ENCODE results near the gene GNAS-AS1. TPM values are rescaled to one million over a fixed set of nuclear protein-coding genes. Genes with fewer than 3 reads are reported as not detected.

Gene GNAS-AS1
- total and polyA plus RNA-seq, 2 of the 8 experiments (the other 6 are each of a cell fraction or from before 2014, with no cell fraction given), result 4.7 to 13.7 TPM

DNA sequence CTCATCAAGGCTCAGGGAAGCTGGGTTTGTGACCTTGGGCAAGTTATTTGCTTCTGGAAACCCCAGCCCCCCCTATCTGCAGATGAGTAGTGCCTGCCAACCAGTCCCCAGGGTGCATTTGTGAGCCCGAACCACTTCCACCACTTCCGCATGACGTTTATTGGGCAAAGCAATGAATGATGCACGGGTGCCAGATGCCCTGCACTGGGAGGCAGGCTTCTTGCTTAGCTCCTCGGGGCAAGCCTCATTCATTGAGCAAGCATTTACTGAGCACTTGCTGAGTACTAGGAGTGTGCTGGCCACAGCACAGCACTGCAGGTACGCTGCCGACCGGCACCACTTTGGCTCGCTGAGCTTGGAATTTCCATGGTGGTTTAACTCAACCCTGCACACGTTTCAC is 60.2 kb downstream of the GNAS-AS1 start (continued):
- TF ChIP-seq, protein P1, sequence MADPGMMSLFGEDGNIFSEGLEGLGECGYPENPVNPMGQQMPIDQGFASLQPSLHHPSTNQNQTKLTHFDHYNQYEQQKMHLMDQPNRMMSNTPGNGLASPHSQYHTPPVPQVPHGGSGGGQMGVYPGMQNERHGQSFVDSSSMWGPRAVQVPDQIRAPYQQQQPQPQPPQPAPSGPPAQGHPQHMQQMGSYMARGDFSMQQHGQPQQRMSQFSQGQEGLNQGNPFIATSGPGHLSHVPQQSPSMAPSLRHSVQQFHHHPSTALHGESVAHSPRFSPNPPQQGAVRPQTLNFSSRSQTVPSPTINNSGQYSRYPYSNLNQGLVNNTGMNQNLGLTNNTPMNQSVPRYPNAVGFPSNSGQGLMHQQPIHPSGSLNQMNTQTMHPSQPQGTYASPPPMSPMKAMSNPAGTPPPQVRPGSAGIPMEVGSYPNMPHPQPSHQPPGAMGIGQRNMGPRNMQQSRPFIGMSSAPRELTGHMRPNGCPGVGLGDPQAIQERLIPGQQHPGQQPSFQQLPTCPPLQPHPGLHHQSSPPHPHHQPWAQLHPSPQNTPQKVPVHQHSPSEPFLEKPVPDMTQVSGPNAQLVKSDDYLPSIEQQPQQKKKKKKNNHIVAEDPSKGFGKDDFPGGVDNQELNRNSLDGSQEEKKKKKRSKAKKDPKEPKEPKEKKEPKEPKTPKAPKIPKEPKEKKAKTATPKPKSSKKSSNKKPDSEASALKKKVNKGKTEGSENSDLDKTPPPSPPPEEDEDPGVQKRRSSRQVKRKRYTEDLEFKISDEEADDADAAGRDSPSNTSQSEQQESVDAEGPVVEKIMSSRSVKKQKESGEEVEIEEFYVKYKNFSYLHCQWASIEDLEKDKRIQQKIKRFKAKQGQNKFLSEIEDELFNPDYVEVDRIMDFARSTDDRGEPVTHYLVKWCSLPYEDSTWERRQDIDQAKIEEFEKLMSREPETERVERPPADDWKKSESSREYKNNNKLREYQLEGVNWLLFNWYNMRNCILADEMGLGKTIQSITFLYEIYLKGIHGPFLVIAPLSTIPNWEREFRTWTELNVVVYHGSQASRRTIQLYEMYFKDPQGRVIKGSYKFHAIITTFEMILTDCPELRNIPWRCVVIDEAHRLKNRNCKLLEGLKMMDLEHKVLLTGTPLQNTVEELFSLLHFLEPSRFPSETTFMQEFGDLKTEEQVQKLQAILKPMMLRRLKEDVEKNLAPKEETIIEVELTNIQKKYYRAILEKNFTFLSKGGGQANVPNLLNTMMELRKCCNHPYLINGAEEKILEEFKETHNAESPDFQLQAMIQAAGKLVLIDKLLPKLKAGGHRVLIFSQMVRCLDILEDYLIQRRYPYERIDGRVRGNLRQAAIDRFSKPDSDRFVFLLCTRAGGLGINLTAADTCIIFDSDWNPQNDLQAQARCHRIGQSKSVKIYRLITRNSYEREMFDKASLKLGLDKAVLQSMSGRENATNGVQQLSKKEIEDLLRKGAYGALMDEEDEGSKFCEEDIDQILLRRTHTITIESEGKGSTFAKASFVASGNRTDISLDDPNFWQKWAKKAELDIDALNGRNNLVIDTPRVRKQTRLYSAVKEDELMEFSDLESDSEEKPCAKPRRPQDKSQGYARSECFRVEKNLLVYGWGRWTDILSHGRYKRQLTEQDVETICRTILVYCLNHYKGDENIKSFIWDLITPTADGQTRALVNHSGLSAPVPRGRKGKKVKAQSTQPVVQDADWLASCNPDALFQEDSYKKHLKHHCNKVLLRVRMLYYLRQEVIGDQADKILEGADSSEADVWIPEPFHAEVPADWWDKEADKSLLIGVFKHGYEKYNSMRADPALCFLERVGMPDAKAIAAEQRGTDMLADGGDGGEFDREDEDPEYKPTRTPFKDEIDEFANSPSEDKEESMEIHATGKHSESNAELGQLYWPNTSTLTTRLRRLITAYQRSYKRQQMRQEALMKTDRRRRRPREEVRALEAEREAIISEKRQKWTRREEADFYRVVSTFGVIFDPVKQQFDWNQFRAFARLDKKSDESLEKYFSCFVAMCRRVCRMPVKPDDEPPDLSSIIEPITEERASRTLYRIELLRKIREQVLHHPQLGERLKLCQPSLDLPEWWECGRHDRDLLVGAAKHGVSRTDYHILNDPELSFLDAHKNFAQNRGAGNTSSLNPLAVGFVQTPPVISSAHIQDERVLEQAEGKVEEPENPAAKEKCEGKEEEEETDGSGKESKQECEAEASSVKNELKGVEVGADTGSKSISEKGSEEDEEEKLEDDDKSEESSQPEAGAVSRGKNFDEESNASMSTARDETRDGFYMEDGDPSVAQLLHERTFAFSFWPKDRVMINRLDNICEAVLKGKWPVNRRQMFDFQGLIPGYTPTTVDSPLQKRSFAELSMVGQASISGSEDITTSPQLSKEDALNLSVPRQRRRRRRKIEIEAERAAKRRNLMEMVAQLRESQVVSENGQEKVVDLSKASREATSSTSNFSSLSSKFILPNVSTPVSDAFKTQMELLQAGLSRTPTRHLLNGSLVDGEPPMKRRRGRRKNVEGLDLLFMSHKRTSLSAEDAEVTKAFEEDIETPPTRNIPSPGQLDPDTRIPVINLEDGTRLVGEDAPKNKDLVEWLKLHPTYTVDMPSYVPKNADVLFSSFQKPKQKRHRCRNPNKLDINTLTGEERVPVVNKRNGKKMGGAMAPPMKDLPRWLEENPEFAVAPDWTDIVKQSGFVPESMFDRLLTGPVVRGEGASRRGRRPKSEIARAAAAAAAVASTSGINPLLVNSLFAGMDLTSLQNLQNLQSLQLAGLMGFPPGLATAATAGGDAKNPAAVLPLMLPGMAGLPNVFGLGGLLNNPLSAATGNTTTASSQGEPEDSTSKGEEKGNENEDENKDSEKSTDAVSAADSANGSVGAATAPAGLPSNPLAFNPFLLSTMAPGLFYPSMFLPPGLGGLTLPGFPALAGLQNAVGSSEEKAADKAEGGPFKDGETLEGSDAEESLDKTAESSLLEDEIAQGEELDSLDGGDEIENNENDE (IDR thresholded peaks at IDR 0.05; ENCODE audit: insufficient replicate concordance, low read length), result no peak
- no peak for TF ChIP-seq NANOG (IDR thresholded peaks at IDR 0.05; ENCODE audit: insufficient read depth, low read depth, low read length, poor library complexity, severe bottlenecking)
- TF ChIP-seq TEAD4 (IDR thresholded peaks at IDR 0.05; ENCODE audit: low read depth, low read length), result no peak
- no peak for TF ChIP-seq TAF7 (optimal IDR thresholded peaks at IDR 0.05; ENCODE audit: borderline replicate concordance, low read depth, low read length)
- no peak for TF ChIP-seq SP1 (IDR thresholded peaks at IDR 0.05; ENCODE audit: low read depth, low read length)
- no peak for TF ChIP-seq POLR2AphosphoS5 (IDR thresholded peaks at IDR 0.05; ENCODE audit: low read depth, low read length)
- TF ChIP-seq, protein P2, sequence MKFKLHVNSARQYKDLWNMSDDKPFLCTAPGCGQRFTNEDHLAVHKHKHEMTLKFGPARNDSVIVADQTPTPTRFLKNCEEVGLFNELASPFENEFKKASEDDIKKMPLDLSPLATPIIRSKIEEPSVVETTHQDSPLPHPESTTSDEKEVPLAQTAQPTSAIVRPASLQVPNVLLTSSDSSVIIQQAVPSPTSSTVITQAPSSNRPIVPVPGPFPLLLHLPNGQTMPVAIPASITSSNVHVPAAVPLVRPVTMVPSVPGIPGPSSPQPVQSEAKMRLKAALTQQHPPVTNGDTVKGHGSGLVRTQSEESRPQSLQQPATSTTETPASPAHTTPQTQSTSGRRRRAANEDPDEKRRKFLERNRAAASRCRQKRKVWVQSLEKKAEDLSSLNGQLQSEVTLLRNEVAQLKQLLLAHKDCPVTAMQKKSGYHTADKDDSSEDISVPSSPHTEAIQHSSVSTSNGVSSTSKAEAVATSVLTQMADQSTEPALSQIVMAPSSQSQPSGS (IDR thresholded peaks at IDR 0.05; ENCODE audit: low read length), result no peak
- TF ChIP-seq TBP (IDR thresholded peaks at IDR 0.05; ENCODE audit: low read depth, low read length), result no peak
- TF ChIP-seq GABPA (IDR thresholded peaks at IDR 0.05; ENCODE audit: borderline replicate concordance, insufficient read depth, low read length), result no peak
- TF ChIP-seq CBX8 (IDR thresholded peaks at IDR 0.05; ENCODE audit: borderline replicate concordance, low read depth, low read length), result no peak
